Trophoblast cell (in vitro differentiated cells and primary cell): ENCODE measurements around the gene ZBTB40.

ENCODE experiments used
- DNase-seq, 2 donors: peaks; one replicate each; pipeline ENCODE4 v3.0.0-alpha.2; 2016
- H2AFZ ChIP-seq: 2 replicates; pipeline ENCODE4 v1.6.1; 2013; ENCODE audit warnings: low read length, moderate library complexity, mild to moderate bottlenecking; ENCODE audit not compliant: insufficient read depth, poor library complexity
- H2AK5ac ChIP-seq: 2 replicates; pipeline ENCODE4 v1.6.1; 2013; ENCODE audit warnings: mild to moderate bottlenecking, low read length
- H2BK120ac ChIP-seq: 2 replicates; pipeline ENCODE4 v1.6.1; 2013; ENCODE audit warnings: low read length, mild to moderate bottlenecking, moderate library complexity; ENCODE audit not compliant: insufficient read depth, poor library complexity
- H2BK12ac ChIP-seq: 2 replicates; pipeline ENCODE4 v1.6.1; 2013; ENCODE audit warnings: mild to moderate bottlenecking, low read length, moderate library complexity
- H2BK5ac ChIP-seq: 2 replicates; pipeline ENCODE4 v1.6.1; 2013; ENCODE audit warnings: low read length, low read depth, moderate library complexity, mild to moderate bottlenecking; ENCODE audit not compliant: poor library complexity
- H3K14ac ChIP-seq: 2 replicates; pipeline ENCODE4 v1.6.1; 2013; ENCODE audit warnings: mild to moderate bottlenecking, low read length
- H3K18ac ChIP-seq: 2 replicates; pipeline ENCODE4 v1.6.1; 2013; ENCODE audit warnings: mild to moderate bottlenecking, low read length
- H3K23ac ChIP-seq: 2 replicates; pipeline ENCODE4 v1.6.1; 2013; ENCODE audit warnings: low read length
- H3K27ac ChIP-seq: 2 replicates; pipeline ENCODE4 v1.5.1; 2013; ENCODE audit warnings: low read depth, mild to moderate bottlenecking, inconsistent platforms, low read length, moderate library complexity
- H3K27me3 ChIP-seq: 2 replicates; pipeline ENCODE4 v1.6.1; 2013; ENCODE audit warnings: inconsistent platforms, mild to moderate bottlenecking, low read length, moderate library complexity; ENCODE audit not compliant: insufficient read depth
- H3K36me3 ChIP-seq, 2 experiments: 1 replicate in 1 of 2; 2 replicates in 1 of 2; pipeline ENCODE4 v1.6.1; 2013; ENCODE audit warnings: low read length in 2 of 2, mild to moderate bottlenecking in 2 of 2, moderate library complexity in 1 of 2; ENCODE audit not compliant: insufficient read depth in 2 of 2, control insufficient read depth in 1 of 2
- H3K4ac ChIP-seq: 2 replicates; pipeline ENCODE4 v1.6.1; 2013; ENCODE audit warnings: low read depth, mild to moderate bottlenecking, low read length, moderate library complexity
- H3K4me1 ChIP-seq, 2 experiments: 1 replicate in 1 of 2; 2 replicates in 1 of 2; pipeline ENCODE4 v1.6.1; 2013; ENCODE audit warnings: low read length in 2 of 2, mild to moderate bottlenecking in 2 of 2, moderate library complexity in 1 of 2; ENCODE audit not compliant: insufficient read depth in 2 of 2, control insufficient read depth in 1 of 2
- H3K4me2 ChIP-seq: 2 replicates; pipeline ENCODE4 v1.6.1; 2013; ENCODE audit warnings: inconsistent platforms, mild to moderate bottlenecking, low read length, moderate library complexity
- H3K4me3 ChIP-seq: 2 replicates; pipeline ENCODE4 v1.5.1; 2013; ENCODE audit warnings: mild to moderate bottlenecking, low read depth, low read length, inconsistent platforms
- H3K79me1 ChIP-seq: one replicate; pipeline ENCODE4 v1.6.1; 2013; ENCODE audit warnings: low read length
- H3K79me2 ChIP-seq: 2 replicates; pipeline ENCODE4 v1.6.1; 2013; ENCODE audit warnings: low read length, mild to moderate bottlenecking; ENCODE audit not compliant: control insufficient read depth, insufficient read depth, poor library complexity
- H3K9ac ChIP-seq: 2 replicates; pipeline ENCODE4 v1.6.1; 2013; ENCODE audit warnings: mild to moderate bottlenecking, low read length
- H3K9me3 ChIP-seq: 2 replicates; pipeline ENCODE4 v1.6.1; 2013; ENCODE audit warnings: low read depth, mild to moderate bottlenecking, control low read depth, inconsistent platforms, low read length; ENCODE audit not compliant: insufficient read depth
- H4K12ac ChIP-seq: 2 replicates; pipeline ENCODE4 v1.6.1; 2013; ENCODE audit warnings: low read depth, mild to moderate bottlenecking, low read length, moderate library complexity
- H4K8ac ChIP-seq: 2 replicates; pipeline ENCODE4 v1.6.1; 2013; ENCODE audit warnings: low read depth, mild to moderate bottlenecking, low read length, moderate library complexity
- H4K91ac ChIP-seq: one replicate; pipeline ENCODE4 v1.6.1; 2013; ENCODE audit warnings: low read depth, mild to moderate bottlenecking, low read length, moderate library complexity
- WGBS: extraction: QIAGEN DNeasy Blood & Tissue Kit; methylation state at CpG from one replicate; pipeline ENCODE4 v1.1.7; 2013; ENCODE audit warnings: missing lambda C conversion rate; ENCODE audit not compliant: insufficient read length, insufficient coverage; ENCODE audit errors: extremely low coverage; 5-methylcytosine and 5-hydroxymethylcytosine counted together

ZBTB40 gene

DNA sequence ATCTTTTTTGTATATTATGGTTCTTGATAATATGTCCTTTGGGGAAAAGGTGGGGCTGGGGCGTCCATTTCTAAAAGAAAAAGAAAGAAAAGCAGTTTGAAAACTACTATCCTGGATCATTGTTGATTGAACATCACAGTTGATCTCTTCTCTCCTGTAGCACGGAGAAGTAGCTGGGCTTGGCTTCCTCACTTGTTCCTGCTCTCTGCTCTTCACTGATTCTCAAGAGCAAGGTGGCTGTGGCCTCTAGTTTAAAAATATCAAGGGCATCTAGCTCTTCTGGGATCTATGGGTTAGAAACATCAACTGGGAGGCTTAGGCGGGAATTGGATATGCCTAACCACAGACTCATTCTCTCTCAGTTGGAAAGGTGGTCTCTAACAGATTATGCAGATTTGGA lies 73.6 kb downstream of the ZBTB40 start:
- Histone ChIP-seq H4K8ac (no peak overlapping the region), H3K27me3 (no peaks in the 10 kb centered on the region), H3K79me2 (no peaks in the 10 kb centered on the region), H3K36me3 (peaks cover 40 to 67% of the 10 kb centered on the region in 2 experiments), H2BK12ac (no peak overlapping the region), H3K79me1 (no peaks in the 10 kb centered on the region), H2BK5ac (no peak overlapping the region), H4K91ac (no peak overlapping the region), H3K4me2 (no peak overlapping the region), H3K4ac (no peak overlapping the region), H3K23ac (no peak overlapping the region), H3K27ac (no peak overlapping the region), H3K9ac (no peak overlapping the region), H3K4me1 (peaks cover 0 to 2% of the 10 kb centered on the region in 2 experiments), H2AK5ac (no peak overlapping the region), H3K14ac (no peak overlapping the region), H3K9me3 (no peaks in the 10 kb centered on the region), H2AFZ (no peak overlapping the region), H2BK120ac (no peak overlapping the region), H3K4me3 (no peak overlapping the region), H4K12ac (no peak overlapping the region), H3K18ac (no peak overlapping the region)
- no peak for DNase-seq
- WGBS = no CpG with 5 or more reads among the region's 3 CpGs

DNA sequence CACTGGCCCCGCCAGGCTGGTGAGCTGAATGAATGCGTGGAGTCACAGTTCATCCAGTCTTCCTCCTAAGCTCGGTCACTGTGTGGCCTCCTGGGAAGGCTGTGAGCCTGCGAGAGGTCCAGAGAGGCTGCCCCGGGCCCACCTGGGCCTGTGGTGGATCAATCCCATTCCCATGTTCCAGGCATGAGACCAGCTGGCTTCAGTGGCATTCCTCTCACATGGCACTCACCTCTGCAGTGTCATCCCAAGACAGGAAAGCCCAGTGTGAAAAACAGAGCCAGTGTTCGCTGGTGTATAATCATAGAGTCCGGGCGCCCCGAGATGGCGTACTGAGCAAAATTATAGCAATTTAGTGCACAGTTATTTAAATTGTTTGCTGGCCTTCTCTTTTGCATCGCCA lies 74.0 kb downstream of the ZBTB40 start:
- no peak overlapping the region for H3K18ac ChIP-seq
- H2BK5ac ChIP-seq = no peak overlapping the region
- no peak overlapping the region for H3K4ac ChIP-seq
- no peak overlapping the region for H2BK12ac ChIP-seq
- no peak overlapping the region for H2AFZ ChIP-seq
- no peak overlapping the region for H3K23ac ChIP-seq
- H3K79me1 ChIP-seq = no peaks in the 10 kb centered on the region
- DNase-seq = no peak
- no peak overlapping the region for H4K12ac ChIP-seq
- no peak overlapping the region for H4K91ac ChIP-seq
- H3K79me2 ChIP-seq = no peaks in the 10 kb centered on the region
- no peaks in the 10 kb centered on the region for H3K27me3 ChIP-seq
- peaks cover 0 to 2% of the 10 kb centered on the region in 2 experiments for H3K4me1 ChIP-seq
- no peaks in the 10 kb centered on the region for H3K9me3 ChIP-seq
- H4K8ac ChIP-seq = no peak overlapping the region
- H2BK120ac ChIP-seq = no peak overlapping the region
- H2AK5ac ChIP-seq = no peak overlapping the region
- no CpG with 5 or more reads among the region's 11 CpGs for WGBS
- H3K4me2 ChIP-seq = no peak overlapping the region
- H3K9ac ChIP-seq = no peak overlapping the region
- no peak overlapping the region for H3K27ac ChIP-seq
- no peak overlapping the region for H3K4me3 ChIP-seq
- peaks cover 38 to 64% of the 10 kb centered on the region in 2 experiments for H3K36me3 ChIP-seq
- no peak overlapping the region for H3K14ac ChIP-seq

DNA sequence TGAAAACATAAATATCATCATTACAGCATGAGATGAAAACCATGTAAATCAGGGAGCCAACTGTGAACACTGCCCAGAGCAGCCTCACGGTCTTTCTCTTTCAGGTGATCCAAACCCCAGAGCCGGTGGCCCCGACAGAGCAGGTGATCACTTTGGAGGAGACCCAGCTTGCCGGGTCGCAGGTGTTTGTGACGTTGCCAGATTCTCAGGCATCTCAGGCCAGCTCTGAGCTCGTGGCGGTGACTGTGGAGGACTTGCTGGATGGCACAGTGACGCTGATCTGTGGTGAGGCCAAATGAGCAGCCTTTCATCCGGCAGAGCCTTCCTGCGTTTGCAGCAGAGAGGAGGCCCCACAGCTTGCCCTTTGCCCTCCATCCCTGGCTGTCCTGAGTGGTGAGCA lies 74.4 kb downstream of the ZBTB40 start:
- Histone ChIP-seq H2BK5ac (no peak overlapping the region), H4K91ac (no peak overlapping the region), H3K4ac (no peak overlapping the region), H4K12ac (no peak overlapping the region), H3K14ac (no peak overlapping the region), H2BK12ac (no peak overlapping the region), H3K27ac (no peak overlapping the region), H2AFZ (no peak overlapping the region), H3K9me3 (no peaks in the 10 kb centered on the region), H3K79me1 (no peaks in the 10 kb centered on the region), H3K4me1 (peaks cover 0 to 2% of the 10 kb centered on the region in 2 experiments), H3K4me3 (no peak overlapping the region), H4K8ac (no peak overlapping the region), H3K36me3 (peaks cover 34 to 59% of the 10 kb centered on the region in 2 experiments), H2AK5ac (no peak overlapping the region), H3K79me2 (no peaks in the 10 kb centered on the region), H3K4me2 (no peak overlapping the region), H3K9ac (no peak overlapping the region), H3K18ac (no peak overlapping the region), H3K27me3 (no peaks in the 10 kb centered on the region), H2BK120ac (no peak overlapping the region), H3K23ac (no peak overlapping the region)
- no CpG with 5 or more reads among the region's 11 CpGs for WGBS
- DNase-seq = no peak

DNA sequence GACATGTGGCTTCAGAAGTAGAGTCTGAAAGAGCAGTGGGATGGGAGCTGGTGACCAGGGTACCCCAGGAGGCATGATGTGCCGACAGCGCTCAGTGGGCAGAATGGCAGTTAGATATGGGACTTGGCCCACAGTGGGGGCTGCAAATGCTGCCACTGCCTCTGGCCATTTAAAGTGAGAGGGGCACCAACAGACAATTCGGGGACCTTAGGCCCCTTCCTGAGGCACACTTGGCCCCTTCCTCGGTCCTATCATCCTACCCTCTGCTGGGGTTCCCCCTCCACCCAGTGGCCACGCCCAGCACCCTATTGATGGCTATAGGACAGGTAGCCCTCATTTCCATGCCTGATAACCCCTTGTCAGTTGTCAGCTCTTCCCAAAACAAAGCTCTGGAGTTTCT lies 75.0 kb downstream of the ZBTB40 start:
- Histone ChIP-seq H3K36me3 (peaks cover 30 to 58% of the 10 kb centered on the region in 2 experiments), H2BK120ac (no peak overlapping the region), H4K8ac (no peak overlapping the region), H2BK12ac (no peak overlapping the region), H3K23ac (no peak overlapping the region), H3K9ac (no peak overlapping the region), H3K79me2 (no peaks in the 10 kb centered on the region), H3K27ac (no peak overlapping the region), H4K91ac (no peak overlapping the region), H3K27me3 (no peaks in the 10 kb centered on the region), H2AFZ (no peak overlapping the region), H3K18ac (no peak overlapping the region), H3K79me1 (no peaks in the 10 kb centered on the region), H3K4me1 (peaks cover 0 to 2% of the 10 kb centered on the region in 2 experiments), H3K4me2 (no peak overlapping the region), H2AK5ac (no peak overlapping the region), H3K4ac (no peak overlapping the region), H4K12ac (no peak overlapping the region), H3K14ac (no peak overlapping the region), H2BK5ac (no peak overlapping the region), H3K4me3 (no peak overlapping the region), H3K9me3 (no peaks in the 10 kb centered on the region)
- DNase-seq = no peak
- no CpG with 5 or more reads among the region's 5 CpGs for WGBS
